NAMALWA (cell line): ENCODE measurements around the gene PARVB.
A peak's percentile ranks its signal among the peaks of the same experiment; 100 is the strongest.

Experiments used
- DNase-seq: peaks from one replicate; pipeline ENCODE4 v3.0.0-alpha.2; 2015; ENCODE audit warnings: low spot score

PARVB gene

DNA sequence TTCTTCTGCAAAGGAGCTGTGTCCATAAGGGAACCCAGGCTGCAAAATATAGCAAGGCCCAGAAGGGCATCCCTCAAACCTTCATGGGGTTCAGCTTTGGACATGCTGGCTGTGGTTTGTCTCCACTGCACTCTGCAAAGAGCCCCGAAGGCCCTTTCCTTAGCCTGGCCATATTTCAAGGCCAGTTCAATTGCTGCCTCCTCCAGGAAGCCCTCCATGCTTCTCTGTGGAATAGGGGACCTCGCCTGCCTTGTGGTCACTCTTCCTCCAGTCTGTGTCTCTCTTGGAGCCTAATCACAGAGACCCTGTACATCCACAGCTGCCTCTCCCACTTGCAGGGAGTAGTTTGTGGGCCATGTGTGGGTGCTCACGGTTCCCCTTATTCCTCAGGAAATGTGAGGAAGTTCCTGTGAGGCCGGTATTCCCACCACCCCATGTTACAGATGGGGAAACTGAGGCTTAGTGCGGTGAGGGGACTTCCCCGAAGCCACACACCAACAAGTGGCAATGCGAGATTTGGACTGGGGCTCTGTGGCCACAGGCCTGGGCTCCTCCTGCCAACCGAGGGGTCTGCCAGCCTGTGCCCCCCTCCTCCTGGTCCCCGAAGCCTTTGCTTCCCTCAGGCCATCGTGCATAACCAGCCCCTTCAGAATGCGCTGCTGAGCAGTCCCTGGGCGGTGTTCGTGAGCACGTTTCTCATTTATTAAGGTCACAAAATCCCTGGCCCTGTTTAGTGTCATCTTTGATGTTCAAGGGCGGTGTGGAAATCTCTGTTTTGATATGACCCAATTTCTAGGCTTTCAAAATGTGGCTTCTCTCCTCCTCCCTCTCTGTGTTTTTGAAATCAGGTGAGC, 65.8 kb downstream of the PARVB start:
- no peak for DNase-seq

DNA sequence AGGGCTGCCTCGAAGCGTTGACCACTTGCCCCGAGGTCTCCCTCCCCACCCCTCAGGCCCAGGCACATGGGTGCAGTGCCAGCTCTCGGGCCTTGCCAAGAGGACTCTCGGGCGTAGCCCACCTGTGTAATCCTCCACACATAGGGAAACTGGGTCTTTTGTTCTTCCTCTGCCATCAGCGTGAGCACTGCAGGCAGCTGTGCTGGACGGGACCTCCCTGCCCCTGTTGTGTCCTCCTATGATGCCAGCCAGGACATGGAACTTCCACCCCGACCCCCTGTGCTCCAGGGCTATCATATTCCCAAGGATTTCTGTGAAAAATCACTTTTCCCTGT, 66.4 kb downstream of the PARVB start:
- DNase-seq: no peak

DNA sequence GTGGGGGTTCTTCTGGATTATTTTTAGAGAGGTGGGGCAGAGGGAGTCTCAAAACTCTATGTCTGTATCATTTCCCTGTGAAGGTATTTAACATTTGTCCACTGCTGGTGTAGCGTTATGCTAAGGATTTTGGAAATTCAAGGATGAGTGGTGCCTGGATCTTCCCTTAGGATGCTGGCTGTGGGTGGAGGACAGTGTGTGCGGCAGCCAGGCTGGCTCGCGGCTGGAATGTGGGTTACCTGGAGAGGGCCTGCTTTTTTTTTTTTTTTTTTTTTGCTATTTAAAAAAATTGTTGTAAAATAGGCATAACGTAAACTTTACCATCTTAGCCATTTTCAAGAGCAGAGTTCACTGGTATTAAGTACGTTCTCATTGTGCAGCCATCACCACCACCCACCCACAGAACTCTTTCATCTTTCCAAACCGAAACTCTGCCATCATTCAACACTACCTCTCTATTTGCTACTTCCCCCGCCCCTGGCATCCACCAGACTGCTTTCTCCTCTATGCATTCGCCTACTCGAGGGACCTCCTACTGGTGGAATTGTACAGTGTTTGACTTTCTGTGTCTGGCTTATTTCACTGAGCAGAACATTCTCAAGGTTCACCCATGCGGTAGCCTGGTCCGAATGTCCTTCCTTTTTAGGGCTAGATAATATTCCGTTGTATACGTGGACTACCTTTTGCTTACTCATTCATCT, 67.1 kb downstream of the PARVB start:
- peak; percentile 63 for DNase-seq

DNA sequence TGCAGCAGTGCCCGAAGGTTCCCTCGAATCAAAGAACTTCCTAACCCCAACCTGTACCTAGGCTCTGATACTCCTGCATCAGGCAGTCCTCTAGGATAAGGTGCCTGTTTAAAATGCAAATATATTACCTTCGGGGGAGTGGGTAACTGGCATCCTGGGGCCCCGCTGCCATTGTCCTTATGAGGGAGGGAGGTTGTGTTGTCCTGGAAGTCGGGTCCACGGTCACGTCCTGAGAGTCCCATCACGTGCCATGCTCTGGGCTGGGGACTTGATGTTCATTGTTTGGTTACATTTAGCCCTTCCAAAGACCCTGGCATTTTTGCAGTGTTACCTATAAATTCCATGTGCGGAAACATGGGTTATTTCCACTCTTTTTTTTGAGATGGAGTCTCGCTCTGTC, 67.6 kb downstream of the PARVB start:
- no peak for DNase-seq

DNA sequence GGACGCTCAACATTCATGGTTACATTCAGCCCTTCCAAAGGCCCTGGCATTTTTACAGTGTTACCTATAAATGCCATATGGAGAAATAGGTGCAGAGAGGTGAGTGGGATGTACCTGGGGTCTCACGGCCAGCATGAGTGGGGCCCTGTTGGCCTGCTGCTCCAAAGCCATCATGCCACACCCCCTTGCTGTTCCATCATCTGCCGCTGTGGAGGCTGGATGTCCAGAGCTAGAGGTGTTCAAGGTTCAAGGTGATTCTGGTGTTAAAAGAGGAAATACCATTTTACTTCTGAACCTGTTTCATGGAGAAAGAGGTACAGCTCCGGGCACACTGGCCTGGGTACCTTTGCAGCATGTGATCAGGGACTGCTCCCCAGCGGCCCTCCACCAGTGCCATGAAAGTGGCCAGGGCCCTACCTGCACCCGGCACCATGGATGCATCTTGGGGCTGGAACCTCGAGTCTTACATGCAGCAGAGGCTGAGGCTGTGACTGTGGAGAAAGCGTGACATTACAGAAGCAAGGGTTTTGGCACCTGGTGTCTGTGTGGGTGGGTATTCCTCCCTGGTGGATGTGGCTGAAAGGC, 68.6 kb downstream of the PARVB start:
- DNase-seq: no peak

DNA sequence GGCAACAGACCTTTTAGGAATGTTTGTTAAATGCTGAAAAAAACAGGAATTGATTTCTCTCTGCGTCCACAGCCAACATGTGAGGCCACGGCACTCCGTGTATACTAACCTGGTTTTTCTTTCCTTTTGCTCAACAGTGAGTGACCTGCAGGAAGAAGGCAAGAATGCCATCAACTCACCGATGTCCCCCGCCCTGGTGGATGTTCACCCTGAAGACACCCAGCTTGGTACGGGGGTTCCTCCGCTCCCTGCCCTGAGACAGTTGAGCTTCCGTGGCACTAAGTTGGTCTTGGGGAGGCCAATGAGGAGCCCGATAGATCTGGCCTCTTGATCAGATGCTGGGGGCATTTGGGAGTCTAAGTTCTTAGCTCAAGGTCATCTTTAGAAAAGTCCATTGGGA, 69.7 kb downstream of the PARVB start:
- DNase-seq: no peak

DNA sequence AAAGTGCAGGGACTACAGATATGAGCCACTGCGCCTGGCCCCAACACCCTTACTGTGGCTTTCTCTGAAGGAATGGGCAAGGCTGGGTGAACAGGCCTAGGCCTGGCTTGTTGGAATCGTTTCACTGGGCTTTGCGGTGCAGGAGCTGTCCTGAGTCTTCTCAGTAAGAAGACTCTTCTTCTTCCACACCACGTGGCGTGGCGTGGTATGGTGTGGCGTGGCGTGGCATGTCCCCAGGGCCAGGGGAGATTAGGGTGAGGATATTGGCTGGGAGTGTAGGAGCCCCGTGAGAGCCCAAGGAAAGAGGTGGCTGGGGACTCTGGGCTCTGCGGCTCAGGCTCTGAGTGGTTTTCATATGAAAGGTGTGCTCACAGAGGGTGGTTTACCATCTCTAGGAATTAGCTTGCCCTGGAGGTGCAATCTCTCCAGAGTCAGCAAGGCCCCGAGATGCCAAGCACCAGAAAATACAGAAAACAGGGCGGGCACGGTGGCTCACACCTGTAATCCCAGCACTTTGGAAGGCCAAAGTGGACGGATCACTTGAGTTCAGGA, 70.7 kb downstream of the PARVB start:
- DNase-seq: no peak

DNA sequence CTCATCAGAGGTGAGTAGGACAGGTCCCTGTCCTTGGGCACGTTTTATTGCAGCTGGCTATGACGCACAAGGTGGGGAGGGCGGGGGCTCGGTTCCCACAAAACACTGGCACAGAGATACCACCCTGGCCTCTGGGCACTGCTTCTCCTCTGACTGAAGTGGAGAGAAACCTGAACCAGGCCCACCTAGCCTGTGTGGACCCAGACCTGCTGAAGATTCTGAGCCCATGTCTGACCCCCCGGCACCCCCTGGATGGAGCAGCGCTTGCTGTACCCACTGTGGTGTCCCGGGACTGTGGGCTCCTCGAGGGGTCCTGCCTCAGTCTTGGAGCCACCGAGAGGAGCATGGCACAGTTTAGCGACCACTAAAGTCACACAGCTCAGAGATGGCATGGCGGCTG, 72.6 kb downstream of the PARVB start:
- no peak for DNase-seq

DNA sequence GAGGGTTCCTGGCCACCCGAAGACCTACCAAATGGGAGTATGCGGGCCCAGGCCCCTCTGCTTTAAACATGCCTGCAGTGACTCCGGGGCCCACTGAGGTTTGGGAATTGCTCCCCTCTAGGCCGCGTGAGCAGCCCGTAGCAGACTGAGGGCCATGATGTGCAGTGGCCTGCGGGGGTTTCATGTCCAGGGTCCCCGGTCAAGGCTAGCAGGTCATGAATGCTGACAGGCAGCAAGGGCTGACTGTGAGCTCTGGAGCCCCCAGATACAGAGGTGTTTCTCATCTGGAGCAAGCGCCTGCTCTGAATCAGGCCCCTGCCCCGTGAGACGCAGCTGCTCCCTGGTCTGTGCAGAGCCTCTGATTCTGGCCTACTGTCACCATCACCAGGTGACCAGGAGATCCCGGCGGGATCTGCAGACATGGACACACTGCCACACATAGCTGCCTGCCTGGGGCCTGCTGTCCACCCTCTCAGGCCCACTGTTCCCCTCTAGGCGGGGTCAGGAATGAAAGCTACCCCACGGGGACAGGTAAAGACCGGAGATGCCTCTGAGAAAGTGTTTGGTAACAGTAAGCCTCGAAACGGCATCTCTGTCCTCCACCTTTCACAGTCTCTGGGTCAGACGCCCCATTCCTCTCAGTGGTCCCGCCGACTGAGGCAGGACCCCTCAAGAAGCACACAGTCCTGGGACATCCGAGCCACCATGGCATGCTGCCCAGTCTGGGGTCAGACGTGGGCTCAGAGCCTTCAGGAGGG, 73.3 kb downstream of the PARVB start:
- DNase-seq: no peak

DNA sequence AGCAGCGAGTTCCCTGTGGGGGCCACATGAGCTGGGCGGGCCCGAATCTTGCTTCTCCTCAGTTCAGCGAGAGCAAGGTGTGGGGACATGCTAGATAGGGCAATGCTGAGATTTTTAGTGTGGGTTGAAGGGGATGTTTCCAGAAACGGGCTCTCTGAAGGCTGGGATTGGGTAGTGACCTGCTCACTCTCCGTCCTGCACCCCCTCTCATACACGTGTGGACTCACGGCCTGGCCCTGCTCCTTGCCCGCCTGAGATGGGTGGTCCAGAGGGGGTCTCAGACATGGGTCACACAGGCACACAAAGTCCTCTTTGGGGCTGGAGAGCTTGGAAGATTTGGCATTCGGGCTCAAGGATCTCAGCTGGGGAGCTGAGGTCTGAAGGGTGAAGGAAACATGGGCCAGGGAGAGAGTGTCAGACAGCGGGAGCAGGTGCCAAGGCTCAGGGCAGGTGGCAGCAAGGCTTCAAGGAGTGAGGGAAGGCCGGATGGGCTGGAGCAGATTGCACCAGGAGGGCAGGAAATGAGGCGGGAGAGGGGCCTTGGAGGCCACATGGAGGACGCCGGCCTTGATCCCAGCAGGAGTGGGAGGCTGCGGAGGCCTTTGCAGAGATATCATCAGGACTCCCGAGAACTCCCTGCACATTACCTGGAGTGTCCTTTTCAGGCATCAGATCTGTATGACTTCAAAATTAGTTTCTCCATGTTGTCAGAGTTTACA, 74.1 kb downstream of the PARVB start:
- no peak for DNase-seq

DNA sequence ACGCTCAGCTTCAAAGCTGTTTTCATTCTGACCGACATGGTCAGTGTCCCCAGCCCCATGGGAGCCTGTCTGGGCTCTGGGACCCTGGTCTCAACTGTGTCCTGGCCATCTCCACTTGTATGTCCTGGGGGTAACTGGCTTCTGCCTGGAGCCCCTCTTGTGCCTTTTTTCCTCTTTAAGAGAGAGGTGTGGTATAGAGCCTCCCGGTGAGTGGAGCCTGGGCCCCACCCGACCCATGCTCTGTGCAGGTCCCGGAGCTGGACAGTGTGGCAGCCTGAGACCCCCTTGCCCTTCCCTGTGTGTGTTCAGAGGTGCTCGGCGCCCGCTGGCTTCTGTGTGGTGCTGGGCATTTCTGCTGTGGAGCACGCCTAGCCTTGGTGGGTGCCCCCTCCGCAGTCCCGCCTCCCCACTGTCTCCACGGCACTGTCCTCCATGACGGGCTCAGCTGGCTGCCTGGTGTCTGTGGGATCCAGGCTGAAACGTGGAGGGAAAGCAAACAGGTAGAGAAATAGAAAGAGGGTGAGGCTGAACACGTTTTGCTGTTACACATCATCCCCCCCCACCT, 74.9 kb downstream of the PARVB start:
- DNase-seq: no peak

DNA sequence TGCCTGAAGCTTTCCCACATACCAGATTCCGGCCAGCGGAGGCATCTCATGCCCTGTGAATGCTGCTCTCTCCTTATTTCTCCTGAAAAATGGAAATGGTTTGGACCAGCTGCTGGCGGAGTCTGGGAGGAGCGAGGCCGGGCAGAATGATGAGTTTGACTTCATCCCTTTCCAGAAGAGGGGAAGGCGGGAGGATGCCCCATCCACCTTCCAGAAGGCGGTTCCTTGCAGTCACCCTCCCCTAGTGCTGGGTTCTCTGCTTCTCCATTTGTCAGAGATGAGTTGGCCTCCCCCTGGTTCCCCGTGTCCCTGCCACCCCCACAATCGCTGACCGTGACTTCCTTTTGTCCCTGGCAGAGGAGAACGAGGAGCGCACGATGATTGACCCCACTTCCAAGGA, 75.6 kb downstream of the PARVB start:
- DNase-seq: no peak

DNA sequence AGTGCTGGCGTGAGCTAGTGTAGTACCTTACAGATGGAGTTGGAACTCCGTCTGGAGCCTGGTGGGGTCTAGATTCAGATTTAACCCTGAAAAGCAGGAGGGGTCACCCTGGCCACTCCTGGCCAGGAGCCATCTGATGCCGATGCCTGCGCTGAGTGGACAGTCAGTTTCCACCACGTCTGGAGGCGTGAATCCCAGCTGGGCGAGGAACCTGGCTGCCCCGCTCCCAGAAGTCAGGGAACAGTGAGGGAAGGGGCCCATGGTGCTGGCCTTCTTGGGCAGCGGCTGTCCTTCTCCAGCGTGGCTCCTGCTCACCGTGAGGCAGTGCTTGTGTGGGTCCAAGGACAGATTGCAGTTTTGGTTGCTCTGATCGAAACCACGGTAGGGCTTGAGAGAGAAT, 76.3 kb downstream of the PARVB start:
- no peak for DNase-seq

DNA sequence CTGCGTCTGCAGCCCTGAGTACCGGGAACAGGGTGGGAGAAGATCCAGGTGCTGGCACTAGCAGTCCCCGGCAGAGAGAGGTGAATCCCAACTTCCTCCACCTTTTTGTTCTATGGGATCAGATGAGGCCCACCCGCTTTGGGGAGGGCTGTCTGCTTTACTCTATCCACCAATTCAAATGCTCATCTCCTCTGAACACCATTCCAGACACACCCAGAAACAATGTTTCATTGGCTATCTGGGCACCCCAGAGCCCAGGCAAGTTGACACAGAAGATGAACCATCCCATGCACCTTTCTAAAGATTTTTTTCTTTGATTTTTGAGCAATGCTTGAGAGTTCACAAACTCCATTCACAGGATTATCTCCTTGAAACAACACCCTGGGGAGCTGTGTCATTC, 78.0 kb downstream of the PARVB start:
- no peak for DNase-seq

DNA sequence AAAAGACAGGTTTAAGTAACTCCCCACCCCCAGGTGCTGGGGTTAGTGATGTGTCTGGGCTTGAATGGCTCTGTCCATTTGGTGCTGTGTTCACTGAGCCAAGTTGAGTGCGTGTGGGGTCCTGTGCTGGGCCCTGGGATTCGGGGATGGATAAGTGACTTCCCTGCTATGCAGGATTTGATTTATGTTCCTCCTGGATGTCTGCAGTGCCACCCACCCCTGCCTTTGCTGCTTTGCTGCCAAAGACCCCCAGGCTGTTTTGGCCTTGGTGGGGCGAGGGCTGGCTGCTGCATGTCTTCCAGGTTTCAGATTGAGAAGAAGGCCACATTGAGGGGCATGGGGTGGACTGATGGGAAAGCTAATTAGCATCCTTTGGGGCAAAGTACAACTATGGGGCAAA, 78.8 kb downstream of the PARVB start:
- no peak for DNase-seq

DNA sequence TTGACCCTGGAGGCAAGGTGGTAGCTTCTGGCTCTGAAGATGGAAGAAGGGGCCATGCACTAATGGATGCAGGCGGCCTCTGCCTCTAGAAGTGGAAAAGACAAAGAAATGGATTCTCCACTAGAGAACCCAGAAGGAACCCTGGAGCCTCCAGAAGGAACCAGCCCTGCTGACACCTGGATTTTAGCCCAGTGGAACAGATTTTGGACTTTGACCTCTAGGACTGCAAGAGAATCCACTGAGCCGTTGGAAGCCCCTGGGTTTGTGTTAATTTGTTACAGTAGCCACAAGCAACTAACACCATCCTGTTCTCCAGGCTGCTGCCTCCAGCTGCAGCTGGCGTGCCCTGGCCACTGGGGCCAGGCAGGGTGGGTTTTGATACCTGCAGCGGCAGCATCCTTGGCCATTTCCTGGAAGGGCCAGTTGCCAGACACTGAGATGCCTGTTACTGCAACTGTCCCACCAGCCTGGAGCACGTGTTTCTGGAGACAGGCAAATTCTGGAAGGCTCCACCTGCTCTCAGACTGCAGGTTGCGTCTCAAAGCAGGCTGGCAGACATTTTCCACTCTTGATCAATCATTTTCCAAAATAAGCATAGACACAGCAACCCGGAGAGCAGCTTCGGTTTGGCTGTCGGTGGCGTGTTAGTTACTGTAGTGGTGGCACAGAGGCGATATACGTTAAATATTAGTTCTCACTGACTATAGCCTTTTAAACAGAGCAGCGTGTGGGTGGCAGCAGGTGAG, 79.8 kb downstream of the PARVB start:
- no peak for DNase-seq

DNA sequence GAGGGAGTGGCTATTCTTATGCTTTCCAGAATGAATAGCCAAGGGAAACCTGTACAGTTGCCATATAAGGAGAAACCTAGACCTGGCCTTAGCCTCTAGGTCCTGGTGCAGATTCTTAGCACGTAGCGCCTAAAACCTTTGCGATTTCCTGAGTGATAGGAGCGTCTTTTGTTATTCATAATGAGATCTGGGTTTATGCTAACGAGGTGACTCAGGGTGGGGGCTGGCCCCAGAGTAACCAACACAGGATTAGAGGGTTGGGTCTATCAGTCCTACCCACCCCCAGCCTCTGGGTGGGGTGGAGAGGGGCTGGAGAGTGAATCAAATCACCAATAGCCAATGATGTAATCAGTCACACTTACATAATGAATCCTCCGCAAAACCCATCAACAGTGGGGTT, 83.2 kb downstream of the PARVB start:
- no peak for DNase-seq

DNA sequence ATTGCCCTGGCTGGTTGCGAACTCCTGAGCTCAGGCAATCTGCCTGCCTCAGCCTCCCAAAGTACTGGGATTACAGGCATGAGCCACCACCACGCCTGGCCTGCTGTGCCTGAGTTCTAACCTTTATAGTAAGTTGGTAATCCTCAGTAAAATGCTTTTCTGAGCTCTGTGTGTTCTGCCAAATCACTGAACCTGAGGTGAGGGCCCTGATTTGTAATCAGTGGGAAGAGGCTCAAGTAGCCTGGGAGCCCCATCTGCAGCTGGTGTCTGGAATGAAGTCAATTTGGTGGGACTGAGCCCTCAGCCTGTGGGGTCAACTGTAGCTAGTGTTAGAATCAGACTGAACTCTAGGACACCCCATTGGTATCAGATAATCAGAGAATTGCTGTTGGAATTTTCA, 84.0 kb downstream of the PARVB start:
- DNase-seq: no peak

DNA sequence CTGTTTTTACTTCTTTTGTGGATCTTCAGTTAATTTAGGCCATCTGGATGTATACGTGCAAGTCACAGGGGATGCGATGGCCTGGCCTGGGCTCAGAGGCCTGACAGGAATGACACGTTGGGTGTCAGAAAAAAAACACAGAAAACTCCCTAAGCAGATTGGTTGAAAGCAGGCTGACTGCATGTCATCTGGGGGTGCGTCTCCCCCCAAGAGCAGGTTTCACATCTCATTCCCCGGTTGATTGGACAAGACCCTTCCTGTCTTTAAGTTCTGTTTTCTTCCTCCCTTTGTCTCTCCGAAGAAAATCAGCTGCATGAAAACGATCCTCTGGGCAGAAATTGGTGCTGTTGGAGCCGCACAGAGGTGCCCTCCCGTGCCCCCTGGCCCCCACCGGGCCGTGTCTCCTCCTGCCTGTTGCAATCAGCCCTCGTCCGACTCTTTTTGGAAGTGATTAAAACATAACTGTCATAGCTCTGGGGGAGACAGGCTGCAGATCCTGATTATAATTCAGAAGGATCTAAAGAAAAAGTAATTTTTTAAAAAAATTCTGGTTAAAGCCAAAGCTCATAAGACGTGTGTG, 84.8 kb downstream of the PARVB start:
- DNase-seq: no peak

DNA sequence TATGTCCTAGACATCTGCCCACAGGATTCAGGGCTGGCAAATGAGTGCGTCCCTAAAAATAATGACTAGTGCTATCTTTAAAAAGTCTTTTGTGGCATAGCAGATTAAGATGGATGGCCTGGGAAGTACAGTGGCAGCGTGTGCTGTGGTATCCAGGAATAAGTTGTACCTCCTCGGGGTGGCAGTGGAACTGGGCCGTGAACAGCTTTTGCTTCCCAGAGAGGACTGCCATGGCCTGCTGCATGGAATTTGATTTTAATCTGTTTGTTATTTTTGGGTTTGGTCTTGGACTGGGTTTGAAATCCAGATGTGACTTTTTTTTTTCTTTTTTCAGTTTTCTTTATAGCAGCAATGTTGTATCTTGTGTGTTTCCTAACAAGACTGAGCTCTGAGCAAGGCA, 85.3 kb downstream of the PARVB start:
- DNase-seq: no peak
